Activated effector memory CD4-positive, alpha-beta T cell treated with anti-CD3 and anti-CD28 coated beads, Interleukin-2, amount 50 U/mL, for 16 hours (primary cell): Measurements from ENCODE around the gene SREBF2.

Source experiments
- DNase-seq: peaks from one replicate; pipeline ENCODE4 v3.0.0-alpha.2; 2020

SREBF2 gene

DNA sequence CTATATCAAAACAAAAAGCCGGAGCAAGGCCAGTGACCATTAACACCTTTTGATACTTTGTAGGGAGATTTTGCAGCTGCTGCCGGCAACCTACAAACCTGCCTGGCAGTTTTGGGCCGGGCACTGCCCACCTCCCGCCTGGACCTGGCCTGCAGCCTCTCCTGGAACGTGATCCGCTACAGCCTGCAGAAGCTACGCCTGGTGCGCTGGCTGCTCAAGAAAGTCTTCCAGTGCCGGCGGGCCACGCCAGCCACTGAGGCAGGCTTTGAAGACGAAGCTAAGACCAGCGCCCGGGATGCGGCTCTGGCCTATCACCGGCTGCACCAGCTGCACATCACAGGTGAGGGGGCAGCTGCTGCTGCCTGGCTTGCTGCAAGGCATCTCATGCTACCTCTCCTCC is 47.7 kb downstream of the SREBF2 start:
- no peak for DNase-seq

DNA sequence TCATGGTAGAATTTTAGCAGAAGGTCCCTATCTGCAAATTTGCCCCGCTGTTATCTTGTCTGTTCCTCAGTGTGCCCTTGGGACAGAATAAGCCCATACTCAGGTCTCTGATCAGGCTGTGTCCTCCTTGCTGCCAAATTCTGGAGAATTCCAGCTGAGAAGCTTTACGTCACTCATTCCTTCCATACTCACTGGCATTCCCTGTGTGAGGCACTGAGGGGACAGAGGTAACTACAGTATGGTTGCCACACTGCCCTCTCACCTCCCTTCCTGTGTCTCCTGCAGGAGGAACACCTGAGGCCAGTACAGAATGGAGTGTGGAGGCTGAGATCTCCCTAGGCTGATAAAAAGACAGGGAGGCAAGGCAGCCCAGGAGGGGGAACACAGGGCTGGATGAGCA is 50.5 kb downstream of the SREBF2 start:
- DNase-seq: no peak

DNA sequence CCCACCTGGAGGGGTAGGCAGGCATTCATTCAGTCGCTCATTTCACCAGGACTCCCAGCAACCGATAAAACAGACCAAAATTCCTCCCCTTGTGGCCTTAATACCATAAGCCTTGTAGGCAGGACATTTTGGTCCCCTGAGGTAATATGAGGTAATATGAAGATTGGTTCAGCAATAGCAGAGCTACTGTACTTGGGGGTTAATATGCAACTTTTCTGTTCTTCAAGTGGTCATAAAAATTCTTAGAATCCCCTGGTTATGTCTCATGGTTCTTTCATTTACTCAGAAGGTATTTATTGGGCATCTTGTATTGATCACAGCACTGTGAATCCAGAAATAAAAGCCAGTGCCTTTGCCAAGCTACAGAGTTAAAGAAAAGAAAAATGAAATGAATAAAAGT is 52.2 kb downstream of the SREBF2 start:
- no peak for DNase-seq

DNA sequence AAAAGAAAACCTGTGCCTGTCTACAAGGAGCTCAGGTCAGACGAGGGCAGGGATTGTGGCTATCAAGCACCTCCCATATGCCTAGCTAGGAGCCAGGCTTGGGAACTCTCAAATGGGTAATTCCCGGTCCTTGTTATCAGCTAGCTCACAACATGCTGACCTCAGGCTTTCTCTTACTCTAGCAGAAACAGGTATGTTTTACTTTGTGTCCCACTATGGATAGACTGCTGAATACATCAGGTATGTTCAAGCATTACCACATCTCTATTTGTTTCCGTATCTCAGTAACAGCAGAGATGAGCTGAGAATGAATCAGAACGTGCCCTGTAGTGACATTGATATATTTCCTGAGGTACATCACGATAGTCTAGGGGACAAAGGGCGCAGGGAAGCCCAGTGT is 52.6 kb downstream of the SREBF2 start:
- no peak for DNase-seq

DNA sequence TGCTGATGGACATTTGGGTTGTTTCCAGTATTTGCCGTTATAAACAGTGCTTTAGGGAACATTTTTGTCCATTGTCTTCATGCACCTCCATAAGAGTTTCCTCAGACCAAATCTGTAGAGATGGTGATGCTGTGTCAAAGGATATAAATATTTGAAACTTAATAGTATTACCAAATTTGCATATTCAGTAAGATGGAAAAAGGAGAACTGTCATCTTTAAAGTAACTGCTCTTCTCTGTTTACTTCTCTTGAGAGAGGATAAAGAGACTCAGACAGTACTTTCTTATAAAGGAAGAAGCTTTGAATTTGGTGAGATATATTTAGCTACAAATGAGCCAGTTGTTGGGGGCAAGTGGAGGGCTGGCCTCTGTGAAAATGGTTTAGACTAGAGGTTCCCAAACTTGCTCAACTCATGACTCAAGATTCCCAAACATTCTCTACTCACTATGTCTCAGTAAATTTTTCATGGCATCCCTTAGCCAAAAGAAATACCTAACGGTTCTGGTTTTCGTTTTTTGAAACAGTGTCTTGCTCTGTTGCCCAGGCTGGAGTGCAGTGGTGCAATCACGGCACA is 55.8 kb downstream of the SREBF2 start:
- no peak for DNase-seq

DNA sequence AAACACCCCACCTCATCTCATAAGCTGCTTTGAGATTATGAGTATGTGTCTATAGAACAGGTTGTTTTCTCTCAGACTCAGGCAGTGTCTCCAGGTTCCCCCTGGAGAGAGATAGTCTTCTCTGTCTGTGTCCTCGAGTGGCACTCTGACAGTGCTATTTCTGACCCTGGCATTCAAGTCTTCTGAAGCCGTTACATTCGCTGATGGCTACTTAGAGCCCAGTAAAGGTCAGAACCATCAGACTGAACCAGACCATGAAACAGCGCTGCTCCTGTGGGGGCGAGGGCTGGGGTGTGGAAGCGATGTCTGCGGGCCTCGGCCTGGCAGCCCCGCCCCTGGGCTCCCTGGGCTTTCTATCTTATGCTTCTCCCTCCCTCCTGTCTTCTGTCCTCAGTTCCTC is 58.5 kb downstream of the SREBF2 start:
- DNase-seq: no peak

DNA sequence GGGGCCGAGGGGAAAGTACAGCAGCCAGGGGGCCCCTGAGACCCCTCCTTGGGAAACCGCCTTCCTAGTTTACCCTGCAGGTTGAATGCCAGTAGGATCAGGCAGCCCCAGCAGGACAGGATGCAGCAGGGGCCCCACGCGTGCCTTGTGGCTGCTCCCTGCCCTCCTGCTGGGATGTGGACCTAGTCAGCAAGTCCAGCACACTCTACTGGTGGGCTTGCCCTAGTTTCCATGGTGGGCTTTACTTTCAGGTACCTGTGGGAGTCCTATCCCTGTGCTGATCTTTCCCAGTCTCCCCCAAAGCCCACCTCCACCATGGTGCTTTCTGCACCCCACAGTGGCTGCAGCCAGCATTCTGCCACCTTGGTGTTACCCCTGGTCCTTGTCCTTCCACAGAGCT is 59.8 kb downstream of the SREBF2 start:
- DNase-seq: no peak

DNA sequence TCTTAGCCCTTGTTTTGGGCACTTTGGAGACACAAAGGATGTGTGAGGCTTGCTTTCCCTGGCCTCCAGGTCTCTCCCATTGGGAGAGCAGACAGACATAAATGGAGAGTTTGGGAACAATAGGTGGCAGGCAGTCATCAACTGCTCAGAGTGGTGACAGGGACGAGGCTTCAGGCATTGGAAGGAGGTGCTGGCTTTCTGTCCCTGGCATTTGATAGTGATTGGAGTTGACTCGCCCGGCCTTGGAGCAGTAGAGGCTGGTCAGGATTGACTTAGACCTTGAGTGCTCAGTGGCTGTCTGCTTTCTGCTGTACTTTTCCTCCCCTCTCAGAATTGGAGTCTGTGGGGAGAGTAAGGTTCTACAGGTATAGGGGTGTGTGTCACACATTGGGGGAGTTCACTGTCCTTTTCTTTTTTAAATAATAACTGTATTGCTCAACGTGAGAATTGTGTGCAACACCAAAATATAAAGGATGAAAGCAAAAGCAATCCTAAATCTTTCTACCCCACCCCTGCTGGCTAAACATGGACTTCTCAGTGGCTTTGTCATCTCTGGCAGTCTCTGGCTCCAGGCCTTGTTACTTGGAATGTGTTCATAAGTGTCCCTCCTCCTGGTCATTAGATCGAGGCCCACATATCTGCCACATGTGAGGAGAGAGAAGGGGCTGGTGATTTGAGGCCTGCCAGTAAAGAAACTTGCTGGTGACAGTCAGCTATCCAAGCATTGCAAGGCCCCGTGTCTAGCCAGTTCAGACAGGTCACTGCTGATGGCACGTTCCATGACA is 60.9 kb downstream of the SREBF2 start:
- no peak for DNase-seq

DNA sequence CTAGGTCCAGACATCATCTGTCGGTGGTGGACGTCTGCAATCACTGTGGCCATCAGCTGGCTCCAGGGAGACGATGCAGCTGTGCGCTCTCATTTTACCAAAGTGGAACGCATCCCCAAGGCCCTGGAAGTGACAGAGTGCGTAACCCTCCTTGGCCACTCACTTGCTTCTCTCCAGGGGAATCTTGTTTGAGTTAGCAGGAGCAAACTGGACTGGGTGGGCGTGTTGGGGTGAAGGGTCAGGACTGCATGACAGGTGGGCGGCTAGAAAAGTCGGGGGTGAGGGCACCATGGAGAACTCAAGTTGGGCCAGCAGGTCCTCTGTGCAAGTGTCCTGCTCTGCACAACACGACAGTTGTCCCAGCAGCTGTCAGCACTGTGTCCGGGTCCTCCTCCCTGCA is 65.7 kb downstream of the SREBF2 start:
- no peak for DNase-seq

DNA sequence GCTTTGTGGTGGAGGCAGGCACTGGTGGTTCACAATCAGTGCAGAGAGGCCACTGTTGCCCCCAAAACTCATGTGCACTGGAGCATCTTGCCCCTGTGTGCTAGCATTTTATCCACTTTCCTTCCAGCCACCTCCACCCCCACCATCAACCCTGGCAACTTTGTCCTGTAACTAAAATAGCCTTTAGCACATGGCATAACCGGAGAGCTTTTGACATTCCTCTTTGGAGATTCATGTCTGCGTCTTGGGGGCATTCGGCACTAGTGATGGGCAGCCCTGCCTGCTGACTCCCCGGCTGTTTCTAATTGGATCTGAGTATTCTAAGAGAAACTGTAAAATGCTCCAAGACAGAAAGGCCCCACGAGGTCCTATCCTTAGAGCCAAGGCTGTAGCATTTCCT is 66.2 kb downstream of the SREBF2 start:
- DNase-seq: no peak

DNA sequence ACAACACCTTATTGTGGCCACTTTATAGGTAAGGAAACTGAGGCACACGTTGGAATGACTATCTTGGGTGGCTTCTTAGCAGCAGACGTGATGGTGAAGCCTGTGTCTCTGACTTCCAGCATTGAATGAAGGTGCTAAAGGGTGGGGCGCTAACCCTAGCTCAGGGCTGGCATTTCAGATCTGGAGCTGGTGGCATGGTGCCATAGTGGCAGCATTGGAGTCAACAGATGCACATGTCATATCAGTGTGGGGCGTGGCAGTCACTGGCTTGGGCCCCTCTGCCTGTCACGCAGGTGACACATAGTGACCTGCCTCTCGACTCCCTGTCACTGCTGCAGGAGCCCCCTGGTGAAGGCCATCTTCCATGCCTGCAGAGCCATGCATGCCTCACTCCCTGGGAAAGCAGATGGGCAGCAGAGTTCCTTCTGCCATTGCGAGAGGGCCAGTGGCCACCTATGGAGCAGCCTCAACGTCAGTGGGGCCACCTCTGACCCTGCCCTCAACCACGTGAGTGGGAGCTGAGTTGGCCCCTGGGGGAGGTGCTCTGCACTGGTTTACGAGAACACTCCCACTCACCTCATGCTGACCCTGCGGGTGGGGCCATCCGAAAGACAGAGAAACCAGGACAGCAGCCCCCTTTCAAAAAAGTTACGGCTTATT is 67.2 kb downstream of the SREBF2 start:
- no peak for DNase-seq

DNA sequence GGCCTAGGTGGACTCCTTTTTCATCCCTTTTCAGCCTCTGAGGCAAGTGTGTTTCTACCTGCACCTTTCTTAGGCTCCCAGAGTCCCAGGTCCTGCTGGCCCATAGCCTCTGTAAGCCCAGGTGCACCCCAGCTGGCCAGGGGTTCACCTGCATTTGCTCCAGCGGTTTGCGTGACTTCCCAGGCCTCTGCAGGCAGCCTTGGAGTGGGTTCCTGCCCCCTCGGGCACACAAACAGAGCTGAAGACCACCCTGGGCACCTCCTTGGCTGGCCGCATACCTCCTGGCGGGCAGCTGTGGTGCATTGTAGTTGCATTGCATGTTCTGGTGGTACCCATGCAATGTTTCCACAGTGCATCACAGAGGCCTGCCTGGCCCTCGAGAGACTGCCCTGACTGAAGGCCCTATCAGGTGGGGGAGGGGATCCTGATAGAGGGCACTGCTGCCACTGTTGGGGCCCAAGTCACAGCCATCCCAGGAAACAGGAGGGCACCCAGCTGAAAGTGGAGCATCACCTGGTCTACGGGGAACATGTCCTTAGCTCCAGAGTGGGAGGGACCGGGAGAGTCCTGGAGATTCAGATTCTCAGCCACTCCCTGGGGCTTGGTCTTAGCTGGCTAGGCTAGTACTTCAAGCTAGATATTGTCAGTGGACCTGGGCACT is 67.9 kb downstream of the SREBF2 start:
- DNase-seq: no peak

DNA sequence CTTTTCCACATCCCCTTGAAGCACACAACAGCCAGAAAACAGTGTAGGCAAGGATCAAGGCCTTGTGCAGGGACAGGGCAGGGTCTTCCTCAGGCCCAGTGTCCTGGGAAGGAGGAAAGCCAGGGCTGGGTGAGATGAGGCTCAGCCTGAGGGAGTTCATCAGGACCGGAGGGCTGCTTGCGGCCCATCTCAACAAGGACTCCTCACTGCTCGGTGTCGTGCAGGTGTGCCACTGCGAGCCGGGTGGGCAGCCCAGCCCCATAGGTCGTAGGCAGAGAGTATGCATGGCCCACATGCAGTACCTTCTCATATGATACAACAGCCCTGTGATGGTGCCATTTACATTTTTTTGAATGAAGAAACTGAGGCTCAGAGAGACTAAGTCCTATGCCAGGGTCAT is 69.1 kb downstream of the SREBF2 start:
- no peak for DNase-seq

DNA sequence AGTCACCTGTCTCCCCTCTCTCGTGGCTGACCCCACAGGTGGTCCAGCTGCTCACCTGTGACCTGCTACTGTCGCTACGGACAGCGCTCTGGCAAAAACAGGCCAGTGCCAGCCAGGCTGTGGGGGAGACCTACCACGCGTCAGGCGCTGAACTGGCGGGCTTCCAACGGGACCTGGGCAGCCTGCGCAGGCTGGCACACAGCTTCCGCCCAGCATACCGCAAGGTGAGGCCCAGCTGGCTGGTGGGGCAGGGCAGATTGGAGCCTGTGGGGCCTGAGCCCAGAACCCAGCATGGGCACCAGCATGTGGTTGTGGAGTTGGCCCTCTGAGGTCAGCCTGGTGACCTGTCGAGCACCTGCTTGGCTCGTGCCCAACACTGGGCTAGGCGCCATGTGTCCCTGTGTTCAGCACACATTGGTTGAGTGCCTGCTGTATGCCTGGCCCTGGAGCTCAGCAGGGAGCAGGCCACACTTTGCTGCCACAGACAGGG is 70.1 kb downstream of the SREBF2 start:
- DNase-seq: no peak

DNA sequence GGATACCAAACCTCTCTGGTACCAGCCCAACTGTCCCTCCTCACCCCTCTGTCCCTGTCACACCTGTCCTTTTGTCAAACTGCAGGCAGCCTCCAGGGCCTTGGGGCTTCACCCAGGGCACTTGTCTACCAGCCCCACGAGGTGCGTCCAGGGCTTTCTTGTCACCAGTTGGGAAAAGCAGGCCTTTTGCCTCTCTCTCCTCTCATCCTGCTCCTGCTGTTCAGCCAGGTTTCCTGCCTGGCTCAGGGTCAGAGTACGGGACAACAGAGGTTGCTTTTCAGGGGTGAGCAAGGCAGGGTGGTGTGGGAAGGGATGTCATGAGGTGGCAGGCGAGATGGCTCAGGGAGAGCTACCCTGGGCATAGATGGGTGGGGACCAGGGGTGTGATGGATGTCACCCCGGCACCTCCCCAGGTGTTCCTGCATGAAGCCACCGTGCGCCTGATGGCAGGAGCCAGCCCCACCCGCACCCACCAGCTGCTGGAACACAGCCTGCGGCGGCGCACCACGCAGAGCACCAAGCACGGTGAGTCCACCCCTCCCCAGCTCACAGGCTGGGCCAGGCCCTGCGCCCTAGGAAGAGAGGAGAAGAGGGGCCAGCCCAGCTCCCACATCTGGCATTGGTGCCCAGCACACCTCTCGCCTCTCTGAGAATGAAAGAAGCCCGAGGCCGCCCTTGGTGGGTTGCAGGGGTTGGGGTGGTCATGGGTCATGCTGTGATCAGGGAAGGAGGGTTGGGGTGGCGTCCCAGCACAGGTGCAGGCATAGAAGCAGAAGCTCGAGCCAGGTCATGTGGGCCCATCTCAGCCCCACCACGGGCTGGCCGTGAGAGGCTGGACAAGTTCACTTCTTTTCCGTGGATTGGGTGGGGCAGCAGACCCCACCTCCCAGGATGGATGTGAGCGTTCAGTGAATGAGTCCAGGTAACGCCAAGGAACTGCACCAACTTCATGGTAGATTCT is 71.8 kb downstream of the SREBF2 start:
- no peak for DNase-seq

DNA sequence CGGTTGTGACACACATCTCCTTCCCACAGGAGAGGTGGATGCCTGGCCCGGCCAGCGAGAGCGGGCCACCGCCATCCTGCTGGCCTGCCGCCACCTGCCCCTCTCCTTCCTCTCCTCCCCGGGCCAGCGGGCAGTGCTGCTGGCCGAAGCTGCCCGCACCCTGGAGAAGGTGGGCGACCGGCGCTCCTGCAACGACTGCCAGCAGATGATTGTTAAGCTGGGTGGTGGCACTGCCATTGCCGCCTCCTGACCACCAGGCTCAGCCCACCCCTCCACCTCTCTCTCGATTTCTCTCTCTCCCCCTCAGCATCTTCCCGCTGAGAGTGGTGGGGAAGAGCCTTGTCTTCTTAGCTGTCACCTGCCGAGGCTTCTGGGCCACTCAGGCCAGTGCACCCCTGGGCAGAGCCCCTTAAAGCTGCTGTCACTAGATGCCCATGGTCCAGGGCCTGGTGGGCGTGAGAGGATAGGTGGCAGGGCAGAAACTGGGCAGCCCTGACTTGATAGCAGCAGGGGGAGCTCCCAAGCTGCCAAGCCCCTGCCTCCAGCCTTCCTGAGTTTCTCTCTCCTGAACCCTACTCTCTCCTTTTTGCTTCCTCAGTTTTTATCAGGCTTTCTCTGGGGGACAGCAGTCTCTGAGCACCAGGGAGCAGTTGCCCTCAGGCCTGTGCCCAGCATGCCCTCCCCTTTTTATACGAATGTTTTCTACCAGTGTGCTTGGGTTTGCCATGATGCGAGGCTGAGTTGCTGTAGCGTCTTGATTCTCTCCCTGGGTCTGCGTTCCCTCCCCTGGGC is 72.7 kb downstream of the SREBF2 start:
- no peak for DNase-seq

DNA sequence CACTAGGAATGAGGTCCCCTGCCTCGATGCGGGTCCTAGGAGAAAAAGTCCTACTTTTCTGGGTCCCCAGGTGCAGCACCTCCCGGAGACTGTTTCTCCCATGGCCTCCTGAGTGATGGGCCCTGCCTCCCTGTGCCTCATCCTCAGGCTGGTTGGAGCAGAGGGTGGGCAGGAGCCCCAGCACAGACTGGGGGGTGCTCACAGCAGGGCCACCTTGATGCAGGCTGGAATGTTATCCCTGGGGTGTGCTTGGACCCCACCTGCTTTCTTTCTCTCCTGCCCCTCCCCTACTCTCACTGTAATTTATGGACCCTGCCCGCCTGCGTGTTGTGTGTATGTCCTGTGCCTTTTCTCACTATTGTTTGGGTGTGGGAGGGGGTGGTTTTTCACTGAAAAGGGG is 73.9 kb downstream of the SREBF2 start:
- DNase-seq: no peak

DNA sequence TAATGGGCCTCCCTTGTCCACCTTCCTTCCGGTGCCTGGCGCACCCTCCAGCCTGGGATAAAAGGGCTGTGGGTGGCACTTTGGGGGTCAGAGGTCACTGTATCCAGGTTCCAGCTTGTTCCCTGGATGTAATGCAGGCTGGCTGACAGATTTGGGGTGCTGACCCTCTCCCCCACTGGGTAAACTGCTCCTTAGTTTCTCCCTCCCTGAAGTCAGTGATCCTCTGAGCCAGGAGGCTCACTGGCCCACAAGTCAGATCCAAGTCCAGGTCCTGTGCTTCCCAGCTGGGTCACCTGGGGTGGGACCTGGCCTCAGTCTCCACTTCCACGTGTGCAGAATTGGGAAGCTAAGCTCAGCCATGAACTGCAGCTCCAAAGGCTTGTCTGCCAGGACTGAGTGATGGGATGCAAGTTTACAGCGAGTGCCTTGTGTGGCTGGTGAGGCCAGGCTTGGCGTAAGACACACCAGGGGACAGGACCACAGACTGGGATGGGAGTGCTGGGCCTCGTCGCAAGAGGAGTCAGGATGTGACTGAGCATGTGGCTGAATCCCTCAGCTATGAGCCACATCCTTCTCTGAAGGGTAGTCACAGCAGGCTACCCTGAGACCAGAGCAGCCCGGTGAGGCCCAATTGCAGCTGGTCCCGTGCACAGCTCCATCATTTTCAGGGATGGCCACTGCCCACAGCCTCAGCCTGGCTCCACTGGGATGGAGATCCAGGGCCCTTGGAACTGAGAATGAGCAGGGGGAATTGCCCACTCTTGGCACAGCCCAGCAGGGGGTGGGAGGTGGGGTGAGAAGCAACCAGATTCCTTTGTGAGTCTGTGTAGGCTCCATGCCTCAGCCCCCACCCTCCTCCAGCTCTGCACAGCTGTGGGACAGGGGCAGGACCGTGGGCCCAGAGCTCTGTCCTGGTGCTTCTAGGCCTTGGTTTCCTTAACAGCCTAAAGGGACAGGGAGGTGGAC is 74.8 kb downstream of the SREBF2 start:
- DNase-seq: no peak

DNA sequence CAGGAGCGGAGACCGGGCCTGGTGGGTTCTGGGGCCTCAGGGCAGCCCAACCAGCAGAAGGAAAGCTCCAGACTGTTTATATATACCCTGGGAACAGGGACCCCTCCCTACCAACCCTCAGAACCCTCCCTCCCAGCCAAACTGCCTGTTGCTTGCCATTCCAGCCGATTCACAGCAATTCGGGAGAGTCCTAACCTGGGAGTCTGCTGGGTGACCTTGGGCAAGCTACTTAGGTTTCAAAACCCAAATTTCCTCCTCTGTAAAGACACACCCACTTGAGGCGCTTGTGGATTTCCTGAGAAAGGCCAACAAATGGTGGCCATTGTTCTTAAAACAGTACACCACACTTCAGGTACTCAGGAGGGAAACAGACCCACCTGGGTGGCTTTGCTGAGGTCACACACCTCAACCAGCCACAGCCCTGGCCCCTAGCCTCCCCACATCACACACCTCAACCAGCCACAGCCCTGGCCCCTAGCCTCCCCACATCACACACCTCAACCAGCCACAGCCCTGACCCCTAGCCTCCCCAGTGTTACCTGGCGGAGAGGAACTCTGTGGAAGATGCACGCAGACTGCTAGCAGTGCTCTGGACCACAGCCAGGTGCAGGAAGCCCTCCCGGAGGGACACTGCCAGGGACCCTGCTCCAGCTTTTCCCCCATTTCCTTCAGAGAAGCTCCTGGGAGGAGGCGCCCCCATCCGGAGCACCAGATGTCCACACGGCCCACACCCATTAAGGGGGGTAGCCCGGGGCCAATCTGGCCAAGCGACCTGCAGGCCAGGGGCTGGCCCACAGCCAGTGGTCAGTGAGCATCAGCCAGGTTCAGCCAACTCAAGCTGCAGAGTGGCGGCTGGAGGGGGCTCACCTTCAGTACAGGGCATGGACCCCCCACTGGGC is 75.8 kb downstream of the SREBF2 start:
- no peak for DNase-seq
